K562 (cell line): ENCODE results near the gene CAPN12.

Experiments used
- MXI1 ChIP-seq: IDR thresholded peaks from 2 replicates; pipeline ENCODE4 v1.6.1; 2011; ENCODE audit warnings: low read depth, mild to moderate bottlenecking, improper control_type of control experiment, low read length
- POLR2AphosphoS5 ChIP-seq: IDR thresholded peaks from 2 replicates; pipeline ENCODE4 v1.6.1; 2011; ENCODE audit warnings: mild to moderate bottlenecking, low read depth, low read length, moderate library complexity; ENCODE audit not compliant: control insufficient read depth, insufficient read depth
- ZNF766 ChIP-seq: fragments of 200-800 bp; sonication (Bioruptor generic); conservative IDR thresholded peaks from 2 replicates; pipeline ENCODE4 v1.6.1; 2016; ENCODE audit warnings: missing genetic modification characterization, missing compliant biosample characterization

DNA sequence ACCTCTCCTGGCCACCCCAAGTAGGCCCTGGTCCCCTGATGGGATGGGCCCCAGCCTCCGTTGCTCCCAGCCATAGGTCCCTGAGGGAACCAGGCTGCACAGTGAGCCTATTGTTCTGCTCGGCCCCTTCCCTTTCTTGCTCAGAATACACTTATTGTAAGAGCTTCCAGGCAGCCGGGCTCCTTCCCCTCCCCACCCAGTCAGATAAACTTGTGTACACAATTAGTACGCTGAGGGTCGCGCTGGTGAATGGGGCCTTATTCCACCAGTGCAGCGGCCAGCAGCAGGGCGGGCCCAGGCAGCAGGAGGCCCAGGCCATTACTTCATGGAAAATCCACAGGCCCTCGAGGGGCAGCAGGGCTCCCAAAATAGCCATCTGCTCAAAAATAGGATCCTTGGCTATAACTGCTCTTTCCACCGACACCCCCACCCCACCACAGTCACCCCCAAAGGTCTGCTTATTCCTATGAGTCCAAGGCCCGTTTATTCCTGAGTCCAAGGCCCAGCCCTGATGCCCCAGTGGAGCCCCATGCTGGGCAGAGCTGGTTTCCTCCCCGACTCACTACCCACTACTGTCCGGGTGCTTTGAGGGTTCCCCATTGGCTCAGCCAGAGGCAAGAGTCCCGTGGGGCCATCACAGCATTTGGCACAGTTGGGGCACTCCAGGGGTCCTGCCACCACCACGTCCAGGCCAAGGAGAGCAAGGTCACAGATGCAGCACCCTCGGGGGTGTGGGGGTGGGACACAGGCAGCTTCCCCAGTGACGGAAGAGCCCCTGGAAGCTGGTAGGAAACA, 22.1 kb downstream of the CAPN12 start:
- TF ChIP-seq ZNF766 = no peak
- no peak for TF ChIP-seq MXI1
- no peak for TF ChIP-seq POLR2AphosphoS5
